ENCODE data around the gene CAPN7.

The CAPN7 gene

GRCh38 chr3:15280853-15281532 is 74.9 kb downstream of the CAPN7 start:
- no peak for DNase-seq (ENCODE audit: low read depth)
- H3K4me3 ChIP-seq (ENCODE audit: low read length) = no peak overlapping the region
- no peak for TF ChIP-seq CTCF (conservative IDR thresholded peaks at IDR 0.05; ENCODE audit: low read length)

GRCh38 chr3:15281817-15282216 is 75.8 kb downstream of the CAPN7 start:
- DNase-seq (ENCODE audit: low read depth) = no peak
- TF ChIP-seq CTCF (conservative IDR thresholded peaks at IDR 0.05; ENCODE audit: low read length) = no peak
- H3K4me3 ChIP-seq (ENCODE audit: low read length) = no peak overlapping the region

- TF ChIP-seq CTCF (conservative IDR thresholded peaks at IDR 0.05; ENCODE audit: low read length) = no peak
- H3K4me3 ChIP-seq (ENCODE audit: low read length) = no peak overlapping the region
- no peak for DNase-seq (ENCODE audit: low read depth)
Observed at GRCh38 chr3:15283702-15284101, 77.7 kb downstream of the CAPN7 start.

- H3K4me3 ChIP-seq (ENCODE audit: low read length) = no peak overlapping the region
- DNase-seq (ENCODE audit: low read depth) = peak; percentile 24
- no peak for TF ChIP-seq CTCF (conservative IDR thresholded peaks at IDR 0.05; ENCODE audit: low read length)
Observed at GRCh38 chr3:15284121-15284889, 78.3 kb downstream of the CAPN7 start.

GRCh38 chr3:15286022-15286421 is 80.0 kb downstream of the CAPN7 start:
- TF ChIP-seq CTCF (conservative IDR thresholded peaks at IDR 0.05; ENCODE audit: low read length) = no peak
- H3K4me3 ChIP-seq (ENCODE audit: low read length) = no peak overlapping the region
- DNase-seq (ENCODE audit: low read depth) = no peak

GRCh38 chr3:15287565-15288330 is 81.7 kb downstream of the CAPN7 start:
- TF ChIP-seq CTCF (conservative IDR thresholded peaks at IDR 0.05; ENCODE audit: low read length) = no peak

More at GRCh38 chr3:15287565-15288330, 81.7 kb downstream of the CAPN7 start:
- DNase-seq (ENCODE audit: low read depth) = peak; percentile 89
- H3K4me3 ChIP-seq (ENCODE audit: low read length) = no peak overlapping the region

Measured in AG10803 (cell line).